ENCODE results near the gene OLFM1.
"Not testable (repeated sequence)": the region's sequence is repeated elsewhere in the genome, so short reads cannot be mapped to it uniquely, and the experiment has no call there.

The OLFM1 gene

DNA sequence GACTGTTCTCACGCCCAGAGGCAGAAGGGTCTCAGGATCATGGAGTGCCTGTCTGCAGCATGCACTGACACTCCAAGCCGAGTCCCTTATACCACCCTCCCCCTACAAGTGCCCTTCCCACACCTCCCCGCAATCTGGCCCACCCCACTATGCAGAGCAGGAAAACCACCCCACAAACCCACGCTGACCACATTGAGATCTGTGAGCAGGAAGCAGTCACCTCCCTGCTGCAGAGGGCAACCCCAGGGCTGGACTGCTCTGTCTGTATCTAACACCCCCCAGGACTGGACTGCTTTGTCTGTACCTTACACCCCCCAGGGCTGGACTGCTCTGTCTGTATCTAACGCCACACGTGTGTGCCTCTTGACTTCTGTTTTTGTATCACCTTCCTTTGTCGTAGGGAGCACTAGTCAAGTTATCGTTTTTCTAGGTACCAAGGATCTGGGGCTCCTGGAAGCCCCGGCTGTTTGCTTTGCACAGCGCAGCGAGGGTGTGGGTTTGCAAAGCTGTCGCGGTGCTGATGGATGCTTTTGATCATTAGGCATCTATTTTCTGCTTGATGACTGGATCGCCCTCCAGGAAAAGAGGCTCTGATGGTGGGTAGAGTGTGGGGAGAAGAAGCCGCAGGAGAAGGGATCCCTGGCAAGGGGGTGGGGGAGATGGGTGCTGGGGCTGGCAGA lies 21.5 kb downstream of the OLFM1 start:
- no peak for FAIRE-seq

GRCh38 chr9:135109650-135110049 lies 22.2 kb downstream of the OLFM1 start:
- no peak for FAIRE-seq

GRCh38 chr9:135110416-135110815 lies 22.9 kb downstream of the OLFM1 start:
- no peak for FAIRE-seq

DNA sequence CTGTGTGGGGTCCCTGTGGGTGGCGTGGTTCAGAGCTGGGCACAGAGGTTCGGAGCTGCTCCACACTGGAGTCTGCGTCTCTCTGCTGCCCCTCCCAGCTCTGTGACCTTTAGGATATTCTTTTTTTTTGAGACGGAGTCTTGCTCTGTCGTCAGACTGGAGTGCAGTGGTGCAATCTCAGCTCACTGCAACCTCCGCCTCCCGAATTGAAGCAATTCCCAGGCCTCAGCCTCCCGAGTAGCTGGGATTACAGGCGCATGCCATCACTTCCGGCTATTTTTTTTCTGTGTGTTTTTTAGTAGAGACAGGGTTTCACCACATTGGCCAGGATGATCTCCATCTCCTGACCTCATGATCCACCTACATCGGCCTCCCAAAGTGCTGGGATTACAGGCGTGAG lies 24.1 kb downstream of the OLFM1 start:
- not testable (repeated sequence) for FAIRE-seq

DNA sequence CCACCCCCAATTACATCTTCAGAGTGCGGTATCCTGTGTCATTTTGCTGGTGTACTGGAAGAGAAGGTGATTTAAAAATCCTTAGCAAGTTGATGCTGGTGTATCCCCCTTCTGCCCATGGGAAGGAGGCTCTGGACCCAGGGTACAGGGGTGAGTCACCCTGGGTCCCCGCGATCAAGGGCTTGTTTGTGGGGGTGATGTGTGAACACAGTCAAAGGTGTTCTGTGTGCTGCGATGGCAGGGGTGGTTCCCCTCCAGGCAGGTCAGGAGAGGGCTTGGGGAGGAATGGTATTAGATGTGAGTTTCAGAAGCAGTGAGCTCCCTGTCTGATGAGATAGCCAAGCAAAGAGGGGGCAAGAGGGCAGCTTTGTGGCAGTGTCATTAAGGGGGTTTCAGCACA lies 28.9 kb downstream of the OLFM1 start:
- FAIRE-seq: no peak

DNA sequence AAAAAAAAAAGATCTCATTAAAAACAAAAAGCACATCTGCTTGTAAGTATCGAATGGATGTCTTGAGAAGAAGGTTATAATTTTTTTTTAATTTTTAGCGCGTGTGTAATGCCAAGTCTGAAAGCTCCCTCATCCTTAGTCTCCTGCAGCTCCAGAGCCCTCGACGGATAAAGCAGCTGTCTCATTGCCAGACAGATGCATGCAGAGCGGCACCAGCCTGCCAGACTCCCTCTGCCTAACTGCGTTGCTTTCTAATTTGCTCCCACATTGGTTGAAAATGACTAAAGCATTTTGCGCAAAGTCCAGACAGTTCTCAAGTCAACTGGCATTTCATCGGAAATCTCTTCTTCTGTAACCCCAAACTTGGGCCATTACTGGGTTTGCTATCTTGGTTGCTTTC lies 29.4 kb downstream of the OLFM1 start:
- FAIRE-seq: no peak

DNA sequence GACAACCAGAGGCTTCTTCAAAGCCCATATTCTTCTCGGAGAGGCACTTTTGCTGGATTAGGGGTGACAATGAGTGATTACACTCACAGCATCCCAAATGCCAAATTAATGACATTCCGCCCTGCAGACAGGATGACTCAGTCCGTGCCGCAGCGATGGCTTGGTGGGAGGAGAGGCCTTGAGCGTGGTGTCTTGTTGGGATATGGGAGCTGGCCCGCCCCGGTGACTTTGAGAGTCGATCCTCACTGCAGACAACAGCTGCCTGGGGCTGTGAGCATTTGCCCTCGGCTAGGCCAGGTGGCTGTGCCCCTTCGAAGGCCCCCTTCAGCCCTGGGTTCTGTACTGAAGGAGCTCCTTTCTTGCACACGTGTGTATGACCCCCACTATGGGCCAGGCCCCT lies 29.8 kb downstream of the OLFM1 start:
- no peak for FAIRE-seq

- FAIRE-seq: no peak
Measured at GRCh38 chr9:135119496-135120064, 32.1 kb downstream of the OLFM1 start.

- FAIRE-seq: no peak
Measured at GRCh38 chr9:135120249-135120648, 32.8 kb downstream of the OLFM1 start.

- no peak for FAIRE-seq
Measured at GRCh38 chr9:135122316-135122715, 34.8 kb downstream of the OLFM1 start.

DNA sequence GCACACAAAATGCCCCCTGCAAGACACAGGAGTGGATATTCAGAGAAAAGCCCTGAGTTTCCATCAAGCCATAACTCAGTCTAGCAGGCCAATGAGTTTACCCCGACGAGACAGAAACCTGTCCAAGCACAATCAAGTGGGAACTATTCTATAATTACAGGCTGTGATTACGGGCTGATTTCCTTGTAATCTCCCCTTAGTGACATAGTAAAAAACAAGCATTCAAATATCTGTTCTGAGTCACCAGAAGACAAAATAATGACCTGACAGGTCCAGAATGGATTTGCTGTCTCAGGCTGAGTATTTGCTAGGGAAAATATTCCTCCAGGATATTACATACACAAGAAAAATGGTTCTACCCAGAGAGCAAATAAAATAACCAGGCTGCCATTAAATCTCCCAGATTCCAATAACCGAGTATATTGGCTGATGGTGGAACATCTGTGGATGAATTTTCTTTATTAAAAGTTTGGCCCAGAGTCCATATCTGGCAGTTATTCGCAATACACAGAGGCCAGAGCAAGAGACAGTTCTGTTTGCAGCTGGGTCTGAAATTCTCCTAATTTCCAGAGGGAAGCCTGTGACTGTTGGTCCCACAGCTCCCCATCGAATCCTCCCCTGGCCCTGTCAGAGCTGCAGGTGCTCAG lies 35.8 kb downstream of the OLFM1 start:
- FAIRE-seq: no peak

- no peak for FAIRE-seq
Measured at GRCh38 chr9:135123773-135124134, 36.3 kb downstream of the OLFM1 start.

DNA sequence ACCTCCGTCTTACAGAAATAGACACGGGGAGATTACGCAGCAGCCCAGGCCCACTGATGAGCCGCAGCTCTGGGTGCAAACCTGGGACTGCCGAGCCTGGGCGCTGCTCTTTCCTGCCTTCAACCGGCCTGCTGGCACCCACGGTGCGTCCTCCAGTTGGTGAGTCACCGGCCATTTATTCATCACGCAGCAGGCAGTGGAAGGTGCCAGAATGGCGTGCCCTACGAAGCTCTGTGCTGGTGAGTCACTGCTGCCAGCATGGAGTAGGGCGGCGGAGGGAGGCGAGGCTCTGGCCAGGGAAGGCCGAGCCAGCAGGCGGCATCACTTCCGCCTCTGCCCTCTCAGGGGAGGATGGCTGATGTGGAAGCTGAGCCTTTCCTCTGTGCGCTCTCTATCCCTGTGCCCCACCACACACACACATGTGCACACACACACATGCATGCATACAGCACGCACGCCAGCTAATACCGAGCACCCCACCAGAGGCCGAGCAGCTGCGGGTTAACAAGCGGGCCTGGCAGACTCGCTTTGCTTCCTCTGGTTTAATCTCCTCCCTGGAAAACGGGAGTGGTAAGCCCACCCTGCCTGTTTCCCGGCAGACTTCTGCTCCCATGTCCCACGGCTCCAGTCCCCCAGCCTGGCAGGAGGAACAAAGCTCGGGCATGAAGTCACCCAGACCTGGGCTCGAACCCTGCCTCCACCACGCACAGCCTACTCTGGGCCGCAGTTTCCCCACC lies 39.2 kb downstream of the OLFM1 start:
- FAIRE-seq: no peak

- no peak for FAIRE-seq
Measured at GRCh38 chr9:135127718-135128670, 40.5 kb downstream of the OLFM1 start.

DNA sequence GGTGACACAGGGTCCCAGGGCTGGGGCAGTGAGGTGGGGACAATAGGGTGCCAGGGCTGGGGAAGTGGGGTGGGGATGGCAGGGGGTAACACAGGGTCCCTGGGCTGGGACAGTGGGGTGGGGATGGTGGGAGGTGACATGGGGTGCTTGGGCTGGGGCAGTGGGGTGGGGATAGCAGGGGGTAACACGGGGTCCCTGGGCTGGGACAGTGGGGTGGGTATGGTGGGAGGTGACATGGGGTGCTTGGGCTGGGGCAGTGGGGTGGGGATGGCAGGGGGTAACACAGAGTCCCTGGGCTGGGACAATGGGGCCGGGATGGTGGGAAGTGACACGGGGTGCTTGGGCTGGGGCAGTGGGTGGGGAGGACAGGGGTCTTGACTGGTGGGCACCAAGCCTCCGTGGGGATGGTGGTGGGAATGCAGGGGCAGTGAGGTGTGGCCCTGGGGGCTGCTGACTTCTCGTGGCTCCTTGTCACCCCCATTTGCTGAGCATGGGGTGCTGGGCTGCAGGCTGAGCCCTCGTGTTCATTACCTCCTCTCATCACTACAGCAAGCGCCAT lies 41.7 kb downstream of the OLFM1 start:
- no peak for FAIRE-seq

GRCh38 chr9:135130207-135130976 lies 42.9 kb downstream of the OLFM1 start:
- no peak for FAIRE-seq

DNA sequence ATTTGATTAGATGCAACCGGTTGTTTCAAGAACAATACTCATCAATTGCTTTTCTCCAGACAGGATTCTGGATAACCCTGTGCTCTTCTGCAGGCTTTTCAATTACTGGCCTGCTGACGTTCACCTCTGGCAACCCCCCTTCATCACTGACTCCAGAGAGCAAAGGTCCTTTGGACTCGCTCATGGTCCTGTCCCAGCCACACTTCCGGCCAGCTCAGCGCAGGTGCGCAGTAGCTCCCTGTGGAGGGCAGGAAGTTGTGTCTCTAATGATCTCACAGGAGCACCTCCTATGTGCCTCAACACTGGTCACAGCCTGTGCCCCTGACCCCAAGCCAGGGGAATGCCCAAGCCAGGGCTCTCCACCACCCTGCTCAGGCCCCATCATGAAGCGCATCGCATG lies 44.0 kb downstream of the OLFM1 start:
- no peak for FAIRE-seq

- no peak for FAIRE-seq
Measured at GRCh38 chr9:135132008-135132407, 44.5 kb downstream of the OLFM1 start.

GRCh38 chr9:135134268-135135022 lies 47.0 kb downstream of the OLFM1 start:
- FAIRE-seq: no peak

- FAIRE-seq: no peak
Measured at GRCh38 chr9:135135171-135135928, 47.9 kb downstream of the OLFM1 start.

Measured in endometrium (tissue), 2 donors.